HTERT RPE-1 (cell line): Measurements from ENCODE around the gene ZCWPW1.
"Not testable (repeated sequence)": the region's sequence is repeated elsewhere in the genome, so short reads cannot be mapped to it uniquely, and the experiment has no call there.

Source experiments
- in situ Hi-C: fragments of 300-500 bp; cut with MboI; formaldehyde crosslinking; loops from 4 replicates; pipeline ENCODE4 v1.14.3; 2020; ENCODE audit warnings: low sequenced_read_pairs

The ZCWPW1 gene

GRCh38 chr7:100356416-100357068 is 72.0 kb downstream of the ZCWPW1 start:
- in situ Hi-C loops: no loop called here

GRCh38 chr7:100353685-100354330 is 74.7 kb downstream of the ZCWPW1 start:
- in situ Hi-C loops: no loop called here

- in situ Hi-C loops: no loop called here
Measured at GRCh38 chr7:100352984-100353684, 75.4 kb downstream of the ZCWPW1 start.

GRCh38 chr7:100352230-100352781 is 76.2 kb downstream of the ZCWPW1 start:
- in situ Hi-C loops: not testable (repeated sequence)

- in situ Hi-C loops: no loop called here
Measured at GRCh38 chr7:100351657-100352058, 76.8 kb downstream of the ZCWPW1 start.
